Pancreas (tissue), 10 donors: ENCODE data around the gene NR2F1-AS1. TPM values are rescaled to one million over a fixed set of nuclear protein-coding genes. Genes with fewer than 3 reads are reported as not detected.
"Not testable (repeated sequence)": the region's sequence is repeated elsewhere in the genome, so short reads cannot be mapped to it uniquely, and the experiment has no call there.

Source experiments
- ATAC-seq, 4 donors: fragments of 200-7000 bp; cut with Tn5 transposase; one replicate each; pipeline versions ENCODE4 v1.8.0 to v1.9.1; 2020; ENCODE audit warnings: mild to moderate bottlenecking in 4 of 4, moderate library complexity in 4 of 4
- DNase-seq, 6 donors: peaks; one replicate each; pipeline ENCODE4 v3.0.0-alpha.2; 2020
- FAIRE-seq: peaks from 2 replicates; lab custom pipeline; 2012; peaks lifted over from hg19 to GRCh38; lab: Jason Lieb, UNC
- H3K27ac ChIP-seq, 4 donors: fragments of 200-600 bp; sonication (generic); 1 replicate in 3 of 4; 2 replicates in 1 of 4; pipeline versions ENCODE4 v1.5.0 to v1.8.0; 2020
- H3K27me3 ChIP-seq, 4 donors: fragments of 200-600 bp; one replicate each; pipeline ENCODE4 v1.8.0; 2021
- H3K36me3 ChIP-seq, 3 donors: fragments of 200-600 bp; sonication (generic) in 1 of 3; one replicate each; pipeline versions ENCODE4 v1.5.0 to v1.8.0; 2020 to 2021
- H3K4me1 ChIP-seq, 3 donors: fragments of 200-600 bp; one replicate each; pipeline ENCODE4 v1.8.0; 2021
- H3K4me3 ChIP-seq, 4 donors: fragments of 200-600 bp; sonication (generic) in 2 of 4; one replicate each; pipeline versions ENCODE4 v1.5.0 to v1.8.0; 2020 to 2021
- H3K9me3 ChIP-seq, 4 donors: fragments of 200-600 bp; one replicate each; pipeline ENCODE4 v1.8.0; 2021
- CTCF ChIP-seq, 4 donors: fragments of 200-600 bp; sonication (generic) in 3 of 4; IDR thresholded peaks; one replicate each; pipeline versions ENCODE4 v1.5.0 to v1.8.0; 2021; ENCODE audit warnings: antibody characterized with exemption in 4 of 4
- WGBS, 2 donors: extraction: QIAGEN DNeasy Blood & Tissue Kit; methylation state at CpG; one replicate each; pipeline ENCODE4 v1.1.7; 2013; 5-methylcytosine and 5-hydroxymethylcytosine counted together
- intact Hi-C, 3 donors: fragments of 100-400 bp; cut with DNase I; formaldehyde crosslinking; loops; one replicate each; pipeline versions ENCODE4 v1.11.1 to v1.14.2; 2022
- polyA plus RNA-seq, 2 donors: library from polyadenylated mRNA; stranded (reverse); fragments of 200-250 nt; gene quantifications; one replicate each; pipeline ENCODE4 v1.2.3, GENCODE V29; 2013
- total RNA-seq, 6 donors: library from RNA; stranded (reverse); fragmentation: NEBNext Ultra II Directional in 4 of 6; extraction: Animal tissue kit (Norgen Biotek cat#: 25700) in 4 of 6; gene quantifications; one replicate each; pipeline versions ENCODE4 v1.2.1 to v1.2.4, GENCODE V29; 2021 to 2023
- donor health status: healthy with polysubstance abuse.
- donor health status: DM: no; HTN: no; CAD: no; lungs with moderate emphysema.
- donor health status: DM: no; HTN: no; CAD: no.
- donor health status: control.
- donor health status: control.
- donor health status: Bipolar disorder and iron deficiency.
- donor health status: DM: yes; HTN: yes; CAD: no.
- donor health status: DM: no; HTN: no; CAD: no.
- donor health status: DM: no; HTN: no; CAD: no.
- donor health status: DM: yes; HTN: yes; CAD: no.

The NR2F1-AS1 gene
- total and polyA plus RNA-seq, 8 donors, result 0.65 to 4.4 (median 2.1) TPM

- H3K27me3 ChIP-seq, result no peaks in the 10 kb centered on the region
- intact Hi-C loops, result no loop called here
- ATAC-seq, result no peak
- H3K27ac ChIP-seq, result no peak overlapping the region
- TF ChIP-seq CTCF (IDR thresholded peaks at IDR 0.05), result no peak
- H3K4me1 ChIP-seq, result no peaks in the 10 kb centered on the region
- no peaks in the 10 kb centered on the region for H3K9me3 ChIP-seq
- 98 to 100% methylated on average over 1 of the region's 1 CpG for WGBS, 2 donors
- no peak for DNase-seq
- H3K36me3 ChIP-seq, result no peaks in the 10 kb centered on the region
- no peak overlapping the region for H3K4me3 ChIP-seq
- FAIRE-seq, result no peak
These were observed 118.1 kb downstream of the NR2F1-AS1 start for GRCh38 chr5:93462916-93463315.

GRCh38 chr5:93461756-93462155 is 119.3 kb downstream of the NR2F1-AS1 start:
- TF ChIP-seq CTCF (IDR thresholded peaks at IDR 0.05), result no peak
- no peak overlapping the region for H3K27ac ChIP-seq
- no peak overlapping the region for H3K4me3 ChIP-seq
- no peaks in the 10 kb centered on the region for H3K9me3 ChIP-seq
- DNase-seq (no peak), FAIRE-seq (no peak), ATAC-seq (no peak)
- no peaks in the 10 kb centered on the region for H3K36me3 ChIP-seq
- intact Hi-C loops, result no loop called here
- H3K4me1 ChIP-seq, result no peaks in the 10 kb centered on the region
- 57 to 64% methylated on average over 1 of the region's 1 CpG for whole genome bisulfite sequencing, 2 donors
- H3K27me3 ChIP-seq, result no peaks in the 10 kb centered on the region

- intact Hi-C loops, result no loop called here
- ATAC-seq (no peak), FAIRE-seq (no peak), DNase-seq (no peak)
- no peak for TF ChIP-seq CTCF (IDR thresholded peaks at IDR 0.05)
- Histone ChIP-seq H3K27me3 (no peaks in the 10 kb centered on the region), H3K4me1 (no peaks in the 10 kb centered on the region), H3K36me3 (no peaks in the 10 kb centered on the region), H3K4me3 (no peak overlapping the region), H3K9me3 (no peaks in the 10 kb centered on the region), H3K27ac (no peak overlapping the region)
- WGBS, 2 donors, result 88 to 95% methylated on average over 2 of the region's 2 CpGs
These were observed 120.7 kb downstream of the NR2F1-AS1 start for GRCh38 chr5:93460286-93460685.

GRCh38 chr5:93456796-93457195 is 124.2 kb downstream of the NR2F1-AS1 start:
- H3K36me3 ChIP-seq, H3K27me3 ChIP-seq, H3K9me3 ChIP-seq, FAIRE-seq, DNase-seq, H3K27ac ChIP-seq, H3K4me1 ChIP-seq, intact Hi-C loops, ATAC-seq, H3K4me3 ChIP-seq: not testable (repeated sequence)
- WGBS, 2 donors, result 67 to 73% methylated on average over 8 of the region's 8 CpGs

- no peak for TF ChIP-seq CTCF (IDR thresholded peaks at IDR 0.05)
- no peak for DNase-seq
- ATAC-seq, result no peak
These were observed 126.1 kb downstream of the NR2F1-AS1 start for GRCh38 chr5:93454896-93455295.

More at GRCh38 chr5:93454896-93455295, 126.1 kb downstream of the NR2F1-AS1 start:
- 86 to 96% methylated on average over 1 of the region's 1 CpG for WGBS, 2 donors
- no peaks in the 10 kb centered on the region for H3K36me3 ChIP-seq
- H3K27me3 ChIP-seq, result no peaks in the 10 kb centered on the region
- no peaks in the 10 kb centered on the region for H3K9me3 ChIP-seq
- no peak for FAIRE-seq
- H3K4me1 ChIP-seq, result no peaks in the 10 kb centered on the region
- H3K27ac ChIP-seq, result no peak overlapping the region
- intact Hi-C loops, result no loop called here
- H3K4me3 ChIP-seq, result no peak overlapping the region
